ENCODE results near the gene COBL.

The COBL gene

DNA sequence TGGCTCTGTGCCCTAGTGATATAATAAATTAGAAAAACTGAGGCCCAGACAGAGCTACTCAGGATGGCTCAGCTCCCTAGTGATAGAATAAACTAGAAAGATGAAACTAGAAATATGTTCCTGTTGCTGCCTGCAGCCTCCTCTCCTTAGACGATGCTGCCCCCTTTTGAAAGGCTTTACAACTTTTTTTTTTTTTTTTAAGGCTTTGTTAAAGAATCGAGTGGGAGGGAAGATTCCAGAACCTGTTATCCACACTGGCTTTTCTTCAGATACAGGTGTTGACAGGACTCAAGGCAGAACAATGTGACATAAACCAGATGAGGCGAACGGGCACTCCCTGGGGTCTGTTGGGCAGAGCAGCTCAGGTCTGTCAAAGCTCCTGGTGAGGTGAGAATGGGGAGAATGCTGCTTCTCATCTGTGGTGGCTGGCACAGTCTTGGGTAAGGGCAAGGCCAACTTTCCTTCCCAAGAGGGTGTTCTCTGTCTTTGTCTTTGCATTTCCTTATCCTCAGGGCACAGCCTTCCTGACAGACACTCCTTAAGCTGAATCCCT is 175.1 kb downstream of the COBL start:
- Histone ChIP-seq H3K27me3 (ENCODE audit: control insufficient read depth in 3 of 3, insufficient read depth in 3 of 3, low read depth in 1 of 3, low read length in 3 of 3) (no peaks in the 10 kb centered on the region), H3K4me3 (ENCODE audit: low read length in 2 of 2) (no peak overlapping the region), H3K9me3 (replicated peaks in 1 of 2; ENCODE audit: control insufficient read depth in 2 of 2, insufficient read depth in 1 of 2, low read depth in 1 of 2, low read length in 2 of 2) (no peaks in the 10 kb centered on the region), H3K18ac (ENCODE audit: low read length) (peak overlapping the region; percentile 81), H3K4me2 (ENCODE audit: insufficient read depth, low read length, poor library complexity, severe bottlenecking) (no peak overlapping the region), H3K23ac (ENCODE audit: low read depth, low read length, poor library complexity) (no peak overlapping the region), H3K4me1 (ENCODE audit: control insufficient read depth in 2 of 2, insufficient read depth in 1 of 2, low read depth in 1 of 2, low read length in 2 of 2) (peaks cover 0 to 4% of the 10 kb centered on the region in 2 donors), H2AFZ (ENCODE audit: low read length) (no peak overlapping the region), H2BK120ac (ENCODE audit: low read depth, low read length) (no peak overlapping the region), H2AK5ac (ENCODE audit: low read depth, low read length) (no peak overlapping the region), H3K9ac (ENCODE audit: low read depth, low read length, poor library complexity) (no peak overlapping the region), H3K36me3 (replicated peaks in 1 of 2; ENCODE audit: control insufficient read depth in 2 of 2, insufficient read depth in 2 of 2, low read length in 2 of 2) (no peaks in the 10 kb centered on the region), H4K8ac (ENCODE audit: low read depth, low read length) (no peak overlapping the region), H3K14ac (ENCODE audit: low read length) (no peak overlapping the region), H2BK5ac (ENCODE audit: low read length) (no peak overlapping the region), H3K27ac (replicated peaks; ENCODE audit: low read length) (no peak overlapping the region), H3K4ac (ENCODE audit: low read length) (no peak overlapping the region), H4K91ac (ENCODE audit: low read depth, low read length, poor library complexity) (no peak overlapping the region), H2BK15ac (ENCODE audit: low read length) (peak overlapping the region; percentile 57), H2BK12ac (ENCODE audit: low read length) (no peak overlapping the region), H3K79me1 (ENCODE audit: low read depth, low read length) (no peaks in the 10 kb centered on the region)
- no CpG with 5 or more reads among the region's 4 CpGs for WGBS, 2 donors (ENCODE audit: extremely low coverage in 2 of 2, insufficient read length in 2 of 2, insufficient replicate concordance in 1 of 2)
- DNase-seq (ENCODE audit: low spot score) = peak; percentile 26

DNA sequence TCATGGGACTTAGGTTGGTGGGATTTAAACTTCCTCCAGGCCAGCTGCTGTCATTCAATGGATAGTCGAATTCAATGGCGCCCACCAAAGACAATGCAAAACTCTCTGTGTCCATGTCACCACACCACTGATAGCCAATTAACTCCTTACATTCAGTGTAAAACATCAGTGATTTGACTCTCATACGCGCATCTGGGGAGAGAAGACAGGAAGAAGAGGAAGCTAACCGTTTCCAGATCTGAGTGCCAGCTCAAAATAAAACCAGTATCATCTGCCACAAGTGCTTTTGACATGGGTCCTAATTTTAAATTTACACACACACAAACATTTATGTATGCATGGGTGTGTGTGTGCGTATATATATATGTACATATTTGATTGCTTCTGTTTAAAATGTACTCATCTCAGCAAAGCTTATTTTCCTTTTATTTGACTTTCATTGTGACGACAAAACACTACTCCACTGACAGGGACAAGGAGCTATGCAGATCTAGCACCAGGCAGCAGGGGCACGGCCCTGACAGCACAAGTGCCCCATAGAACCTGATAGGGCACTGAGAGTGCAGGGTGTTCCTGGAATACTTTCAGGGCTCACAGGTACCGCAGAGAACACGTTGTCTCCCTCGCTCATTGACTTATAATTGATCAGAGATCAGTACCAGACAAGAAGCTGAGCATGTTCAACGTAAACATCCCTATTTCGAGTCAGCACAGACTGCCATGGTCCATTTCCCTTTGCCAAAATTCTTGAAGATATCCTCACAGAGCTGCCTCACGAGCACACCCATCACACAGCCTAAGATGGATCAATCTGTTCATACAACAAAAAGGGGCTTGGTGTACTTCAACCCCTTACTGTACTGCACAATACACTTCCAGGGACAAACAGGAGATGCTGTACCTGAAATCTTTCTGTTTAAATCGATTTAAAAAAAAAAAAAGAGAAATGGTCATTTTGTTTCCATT is 176.1 kb downstream of the COBL start:
- no peaks in the 10 kb centered on the region for H3K27me3 ChIP-seq (ENCODE audit: control insufficient read depth in 3 of 3, insufficient read depth in 3 of 3, low read depth in 1 of 3, low read length in 3 of 3)
- no peak overlapping the region for H4K91ac ChIP-seq (ENCODE audit: low read depth, low read length, poor library complexity)
- DNase-seq (ENCODE audit: low spot score) = no peak
- no peaks in the 10 kb centered on the region for H3K36me3 ChIP-seq (replicated peaks in 1 of 2; ENCODE audit: control insufficient read depth in 2 of 2, insufficient read depth in 2 of 2, low read length in 2 of 2)
- no peak overlapping the region for H3K18ac ChIP-seq (ENCODE audit: low read length)
- no peak overlapping the region for H2AK5ac ChIP-seq (ENCODE audit: low read depth, low read length)
- no peak overlapping the region for H3K14ac ChIP-seq (ENCODE audit: low read length)
- H3K23ac ChIP-seq (ENCODE audit: low read depth, low read length, poor library complexity) = no peak overlapping the region
- H4K8ac ChIP-seq (ENCODE audit: low read depth, low read length) = no peak overlapping the region
- H2BK12ac ChIP-seq (ENCODE audit: low read length) = no peak overlapping the region
- no peak overlapping the region for H2BK15ac ChIP-seq (ENCODE audit: low read length)
- WGBS, 2 donors (ENCODE audit: extremely low coverage in 2 of 2, insufficient read length in 2 of 2, insufficient replicate concordance in 1 of 2) = no CpG with 5 or more reads among the region's 15 CpGs
- H2AFZ ChIP-seq (ENCODE audit: low read length) = no peak overlapping the region
- H2BK120ac ChIP-seq (ENCODE audit: low read depth, low read length) = no peak overlapping the region
- H3K79me1 ChIP-seq (ENCODE audit: low read depth, low read length) = no peaks in the 10 kb centered on the region
- H3K4ac ChIP-seq (ENCODE audit: low read length) = no peak overlapping the region
- H3K9ac ChIP-seq (ENCODE audit: low read depth, low read length, poor library complexity) = no peak overlapping the region
- H3K4me1 ChIP-seq (ENCODE audit: control insufficient read depth in 2 of 2, insufficient read depth in 1 of 2, low read depth in 1 of 2, low read length in 2 of 2) = peaks cover 0 to 8% of the 10 kb centered on the region in 2 donors
- no peaks in the 10 kb centered on the region for H3K9me3 ChIP-seq (replicated peaks in 1 of 2; ENCODE audit: control insufficient read depth in 2 of 2, insufficient read depth in 1 of 2, low read depth in 1 of 2, low read length in 2 of 2)
- H3K4me2 ChIP-seq (ENCODE audit: insufficient read depth, low read length, poor library complexity, severe bottlenecking) = no peak overlapping the region
- H2BK5ac ChIP-seq (ENCODE audit: low read length) = no peak overlapping the region
- no peak overlapping the region for H3K4me3 ChIP-seq (ENCODE audit: low read length in 2 of 2)
- no peak overlapping the region for H3K27ac ChIP-seq (replicated peaks; ENCODE audit: low read length)

DNA sequence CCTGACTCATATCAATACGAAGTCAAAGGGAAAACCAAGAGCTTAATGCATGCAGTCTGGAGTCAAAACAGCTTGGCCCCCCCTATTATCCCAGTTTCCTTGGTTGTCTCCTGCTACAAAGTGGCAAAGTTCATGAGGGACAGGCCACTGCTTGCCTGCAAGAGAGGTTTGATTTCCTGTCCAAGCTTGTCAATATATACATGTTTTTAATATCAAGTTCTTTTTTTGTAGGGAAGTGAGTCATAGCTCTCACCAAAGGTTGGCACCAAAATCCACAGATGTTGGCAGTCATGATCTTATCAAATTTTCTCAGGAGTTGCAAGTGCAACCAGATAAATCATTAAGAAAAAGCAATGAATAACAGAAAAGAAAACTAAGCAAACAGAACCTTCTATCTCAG is 176.8 kb downstream of the COBL start:
- Histone ChIP-seq H2BK12ac (ENCODE audit: low read length) (no peak overlapping the region), H2AFZ (ENCODE audit: low read length) (no peak overlapping the region), H3K4ac (ENCODE audit: low read length) (no peak overlapping the region), H4K8ac (ENCODE audit: low read depth, low read length) (no peak overlapping the region), H2BK120ac (ENCODE audit: low read depth, low read length) (no peak overlapping the region), H3K36me3 (replicated peaks in 1 of 2; ENCODE audit: control insufficient read depth in 2 of 2, insufficient read depth in 2 of 2, low read length in 2 of 2) (no peaks in the 10 kb centered on the region), H3K18ac (ENCODE audit: low read length) (no peak overlapping the region), H2BK5ac (ENCODE audit: low read length) (no peak overlapping the region), H2AK5ac (ENCODE audit: low read depth, low read length) (no peak overlapping the region), H4K91ac (ENCODE audit: low read depth, low read length, poor library complexity) (no peak overlapping the region), H3K4me1 (ENCODE audit: control insufficient read depth in 2 of 2, insufficient read depth in 1 of 2, low read depth in 1 of 2, low read length in 2 of 2) (peaks cover 0 to 9% of the 10 kb centered on the region in 2 donors), H3K9me3 (replicated peaks in 1 of 2; ENCODE audit: control insufficient read depth in 2 of 2, insufficient read depth in 1 of 2, low read depth in 1 of 2, low read length in 2 of 2) (no peaks in the 10 kb centered on the region), H3K79me1 (ENCODE audit: low read depth, low read length) (no peaks in the 10 kb centered on the region), H2BK15ac (ENCODE audit: low read length) (no peak overlapping the region), H3K27me3 (ENCODE audit: control insufficient read depth in 3 of 3, insufficient read depth in 3 of 3, low read depth in 1 of 3, low read length in 3 of 3) (no peaks in the 10 kb centered on the region), H3K23ac (ENCODE audit: low read depth, low read length, poor library complexity) (no peak overlapping the region), H3K4me3 (ENCODE audit: low read length in 2 of 2) (no peak overlapping the region), H3K14ac (ENCODE audit: low read length) (no peak overlapping the region), H3K27ac (replicated peaks; ENCODE audit: low read length) (no peak overlapping the region), H3K4me2 (ENCODE audit: insufficient read depth, low read length, poor library complexity, severe bottlenecking) (no peak overlapping the region), H3K9ac (ENCODE audit: low read depth, low read length, poor library complexity) (no peak overlapping the region)
- DNase-seq (ENCODE audit: low spot score) = no peak
- no CpG with 5 or more reads among the region's 1 CpG for WGBS, 2 donors (ENCODE audit: extremely low coverage in 2 of 2, insufficient read length in 2 of 2, insufficient replicate concordance in 1 of 2)
